ENCODE measurements around the gene DYRK1A.

The DYRK1A gene

GRCh38 chr21:37412603-37413360, 46.2 kb downstream of the DYRK1A start:
- H3K4me3 ChIP-seq, result no peak overlapping the region
- peak overlapping the region in 8 of 21 experiments; percentile 5 to 62 (median 27) for H3K27ac ChIP-seq

- peak overlapping the region in 5 of 21 experiments; percentile 15 to 62 (median 31) for H3K27ac ChIP-seq
Measured at GRCh38 chr21:37413553-37414291, 47.1 kb downstream of the DYRK1A start.

GRCh38 chr21:37414292-37415253, 48.0 kb downstream of the DYRK1A start:
- H3K4me3 ChIP-seq, result no peak overlapping the region
- peak overlapping the region in 4 of 21 experiments; percentile 19 to 62 (median 35) for H3K27ac ChIP-seq

More at GRCh38 chr21:37413553-37414291, 47.1 kb downstream of the DYRK1A start:
- H3K4me3 ChIP-seq, result no peak overlapping the region

GRCh38 chr21:37415939-37416338, 49.4 kb downstream of the DYRK1A start:
- Histone ChIP-seq H3K4me3 (no peak overlapping the region), H3K27ac (peak overlapping the region in 1 of 21 experiments; percentile 33)

- no peak overlapping the region for H3K27ac ChIP-seq
- H3K4me3 ChIP-seq, result no peak overlapping the region
Measured at GRCh38 chr21:37416914-37417313, 50.3 kb downstream of the DYRK1A start.

GRCh38 chr21:37419228-37419906, 52.8 kb downstream of the DYRK1A start:
- Histone ChIP-seq H3K4me3 (no peak overlapping the region), H3K27ac (no peak overlapping the region)

GRCh38 chr21:37421306-37421705, 54.7 kb downstream of the DYRK1A start:
- H3K4me3 ChIP-seq, result no peak overlapping the region
- no peak overlapping the region for H3K27ac ChIP-seq

GRCh38 chr21:37422382-37422781, 55.8 kb downstream of the DYRK1A start:
- Histone ChIP-seq H3K4me3 (no peak overlapping the region), H3K27ac (no peak overlapping the region)

GRCh38 chr21:37423103-37423502, 56.5 kb downstream of the DYRK1A start:
- Histone ChIP-seq H3K4me3 (no peak overlapping the region), H3K27ac (no peak overlapping the region)

- Histone ChIP-seq H3K4me3 (no peak overlapping the region), H3K27ac (no peak overlapping the region)
Measured at GRCh38 chr21:37424396-37424795, 57.8 kb downstream of the DYRK1A start.

- Histone ChIP-seq H3K4me3 (no peak overlapping the region), H3K27ac (no peak overlapping the region)
Measured at GRCh38 chr21:37425001-37425400, 58.4 kb downstream of the DYRK1A start.

- H3K4me3 ChIP-seq, result no peak overlapping the region
- no peak overlapping the region for H3K27ac ChIP-seq
Measured at GRCh38 chr21:37425684-37426083, 59.1 kb downstream of the DYRK1A start.

GRCh38 chr21:37427221-37427620, 60.6 kb downstream of the DYRK1A start:
- Histone ChIP-seq H3K27ac (no peak overlapping the region), H3K4me3 (no peak overlapping the region)

- no peak overlapping the region for H3K4me3 ChIP-seq
- H3K27ac ChIP-seq, result no peak overlapping the region
Measured at GRCh38 chr21:37429356-37429755, 62.8 kb downstream of the DYRK1A start.

- Histone ChIP-seq H3K27ac (peak overlapping the region in 1 of 21 experiments; percentile 6), H3K4me3 (no peak overlapping the region)
Measured at GRCh38 chr21:37430184-37430821, 63.7 kb downstream of the DYRK1A start.

GRCh38 chr21:37431243-37431642, 64.7 kb downstream of the DYRK1A start:
- no peak overlapping the region for H3K4me3 ChIP-seq

GRCh38 chr21:37432710-37433455, 66.3 kb downstream of the DYRK1A start:
- no peak overlapping the region for H3K27ac ChIP-seq
- no peak overlapping the region for H3K4me3 ChIP-seq

More at GRCh38 chr21:37431243-37431642, 64.7 kb downstream of the DYRK1A start:
- H3K27ac ChIP-seq, result no peak overlapping the region

GRCh38 chr21:37433456-37433840, 66.9 kb downstream of the DYRK1A start:
- no peak overlapping the region for H3K27ac ChIP-seq

More at GRCh38 chr21:37433456-37433840, 66.9 kb downstream of the DYRK1A start:
- no peak overlapping the region for H3K4me3 ChIP-seq
